GM20000 (cell line): ENCODE results near the gene TMEM186.

Source experiments
- DNase-seq: peaks from one replicate; pipeline ENCODE4 v3.0.0; 2012; ENCODE audit warnings: low spot score
- CTCF ChIP-seq: IDR thresholded peaks from 2 replicates; pipeline ENCODE4 v1.5.1; 2012; ENCODE audit warnings: mild to moderate bottlenecking, control low read depth; ENCODE audit errors: extremely low read depth, missing control alignments

The TMEM186 gene

GRCh38 chr16:8777217-8777616 lies 20.2 kb downstream of the TMEM186 start:
- TF ChIP-seq CTCF, result no peak
- no peak for DNase-seq

GRCh38 chr16:8776129-8776584 lies 21.3 kb downstream of the TMEM186 start:
- TF ChIP-seq CTCF, result no peak
- no peak for DNase-seq

GRCh38 chr16:8775359-8775758 lies 22.1 kb downstream of the TMEM186 start:
- no peak for DNase-seq
- TF ChIP-seq CTCF, result no peak

GRCh38 chr16:8774208-8774607 lies 23.2 kb downstream of the TMEM186 start:
- DNase-seq, result no peak
- TF ChIP-seq CTCF, result no peak

- no peak for TF ChIP-seq CTCF
- DNase-seq, result no peak
Observed at GRCh38 chr16:8773537-8773936, 23.9 kb downstream of the TMEM186 start.

- no peak for DNase-seq
- no peak for TF ChIP-seq CTCF
Observed at GRCh38 chr16:8768692-8769091, 28.7 kb downstream of the TMEM186 start.

GRCh38 chr16:8768283-8768682 lies 29.2 kb downstream of the TMEM186 start:
- no peak for DNase-seq
- no peak for TF ChIP-seq CTCF
